ENCODE results near the gene ZRANB1.

The ZRANB1 gene

DNA sequence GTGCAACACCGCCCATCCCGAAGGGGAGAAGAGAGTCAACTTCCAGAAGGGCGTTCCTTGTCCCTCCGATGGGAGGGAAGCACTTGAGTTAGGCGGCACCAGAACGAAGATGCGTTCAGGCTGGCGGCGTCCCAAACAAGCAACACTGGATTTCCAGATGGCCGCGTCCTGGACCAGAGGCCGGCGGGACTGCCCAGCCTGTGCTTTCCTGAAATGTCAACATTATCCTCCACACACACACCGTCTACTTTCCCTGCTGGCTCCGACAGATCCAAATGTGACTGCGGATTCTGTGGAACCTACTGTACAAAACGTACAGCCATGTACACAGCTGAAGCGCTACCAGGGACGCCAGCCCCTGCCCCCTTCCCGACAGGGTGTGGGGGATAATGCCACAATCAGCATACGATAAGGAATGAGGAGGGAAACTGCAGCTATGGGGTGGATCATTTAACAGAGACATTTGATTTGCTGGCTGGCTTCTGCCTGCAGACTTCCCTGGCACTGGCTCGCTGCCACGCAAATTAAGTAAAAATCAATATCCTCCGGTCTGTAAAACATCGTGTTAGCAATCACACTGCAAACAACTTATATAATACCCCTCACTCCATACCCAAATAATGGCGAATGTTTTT is 82.1 kb downstream of the ZRANB1 start:
- DNase-seq: no peak

GRCh38 chr10:125024497-125025234 is 82.7 kb downstream of the ZRANB1 start:
- DNase-seq: no peak

DNA sequence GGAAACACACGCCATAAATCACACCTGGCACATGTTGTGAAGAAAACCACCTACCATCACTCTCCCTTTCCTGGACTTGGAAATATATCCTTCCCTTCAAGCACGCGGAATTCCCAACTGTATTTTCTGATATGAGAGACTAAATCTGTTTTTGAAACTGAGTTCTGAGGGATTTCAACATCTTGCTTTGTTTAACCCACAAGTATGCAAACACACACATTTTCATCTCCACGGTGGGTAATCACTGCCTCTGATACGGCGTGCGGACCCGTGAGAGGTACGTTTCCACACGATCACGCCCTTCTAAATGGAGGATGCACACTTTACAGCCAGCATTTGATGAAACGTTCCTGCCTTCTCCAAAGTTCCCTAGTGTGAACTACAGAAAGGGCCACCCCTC is 83.4 kb downstream of the ZRANB1 start:
- DNase-seq: no peak

DNA sequence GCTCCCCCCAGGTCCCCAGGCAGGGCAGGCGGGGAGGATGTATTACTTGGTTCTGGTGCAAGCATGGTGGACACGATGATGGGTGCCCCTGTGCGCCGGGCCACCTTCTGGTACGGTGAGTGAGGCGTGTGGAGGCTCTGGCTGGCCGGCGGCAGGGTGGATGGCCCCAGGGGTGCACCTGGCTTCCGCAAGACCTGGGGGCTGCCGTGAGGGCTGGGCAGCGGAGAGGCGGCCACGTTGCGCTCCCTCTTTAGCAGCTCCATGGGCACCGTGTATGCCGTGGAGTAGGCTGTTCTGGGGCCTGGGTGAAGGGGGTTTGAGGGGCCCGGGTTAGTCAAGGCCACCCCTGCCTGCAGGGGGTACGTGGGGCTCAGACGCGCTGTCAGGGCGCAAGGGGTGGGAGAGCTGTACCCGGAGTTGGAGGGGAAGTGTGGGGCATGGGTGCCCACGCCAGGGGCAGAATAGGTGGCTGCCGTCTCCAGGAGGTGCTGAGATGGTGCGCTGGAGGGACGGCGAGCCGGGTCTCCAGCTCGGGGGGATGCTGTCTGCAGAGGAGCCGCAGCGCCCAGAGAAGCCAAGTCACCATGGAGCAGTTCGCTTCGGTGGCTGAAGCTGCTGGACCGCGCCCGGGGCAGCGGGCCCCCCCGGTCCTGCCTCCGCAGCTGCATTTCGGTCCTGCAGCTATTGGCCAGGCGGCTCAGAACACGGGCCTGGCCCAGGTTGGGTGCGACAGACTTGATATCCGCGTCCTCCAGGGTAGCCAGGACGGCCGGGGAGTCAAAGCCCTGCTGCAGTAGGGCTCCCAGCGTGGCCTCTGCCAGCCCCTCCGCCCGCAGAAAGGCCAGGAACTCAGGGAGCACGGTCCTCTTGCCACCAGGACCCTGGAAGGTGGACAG is 84.4 kb downstream of the ZRANB1 start:
- DNase-seq: no peak

DNA sequence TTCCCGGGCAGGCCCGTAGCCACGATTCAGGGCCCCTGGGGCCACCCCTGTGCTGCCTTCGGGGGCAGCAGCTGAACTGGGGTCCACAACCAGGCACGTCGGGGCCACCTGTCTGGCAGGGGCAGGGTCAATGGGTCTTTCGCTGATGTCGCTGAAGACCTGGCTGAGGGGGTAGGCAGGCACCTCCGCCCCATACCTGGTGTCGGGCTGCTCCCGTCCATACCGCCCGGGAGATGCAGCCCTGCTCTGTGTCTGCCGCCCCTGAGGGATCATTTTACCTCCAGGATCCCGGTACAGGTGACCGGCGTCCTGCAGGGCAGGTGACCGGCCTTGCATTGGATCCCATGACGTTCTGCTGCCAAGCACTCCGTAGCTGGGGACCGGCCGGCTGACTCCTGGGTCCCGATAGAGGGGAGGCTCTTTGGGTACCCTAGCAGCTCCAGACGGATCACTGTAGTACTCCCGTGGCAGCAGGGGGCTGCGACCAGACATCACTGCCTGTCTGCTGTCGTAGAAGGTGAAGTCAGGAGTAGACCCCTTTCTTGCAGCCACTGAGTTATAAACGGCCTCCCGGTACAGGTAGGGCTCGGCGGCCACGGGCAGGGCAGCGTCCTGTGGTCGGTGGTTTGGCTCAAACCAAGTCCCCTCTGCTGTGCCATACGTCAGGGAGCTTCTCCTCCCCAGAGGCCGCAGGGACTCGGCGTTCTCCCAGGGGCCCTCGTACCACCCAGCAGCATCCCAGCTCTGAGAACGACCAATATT is 85.2 kb downstream of the ZRANB1 start:
- DNase-seq: no peak

GRCh38 chr10:125027871-125028869 is 86.2 kb downstream of the ZRANB1 start:
- DNase-seq: no peak

GRCh38 chr10:125029584-125030242 is 87.8 kb downstream of the ZRANB1 start:
- no peak for DNase-seq

GRCh38 chr10:125030567-125031197 is 88.8 kb downstream of the ZRANB1 start:
- peak; percentile 12 for DNase-seq

DNA sequence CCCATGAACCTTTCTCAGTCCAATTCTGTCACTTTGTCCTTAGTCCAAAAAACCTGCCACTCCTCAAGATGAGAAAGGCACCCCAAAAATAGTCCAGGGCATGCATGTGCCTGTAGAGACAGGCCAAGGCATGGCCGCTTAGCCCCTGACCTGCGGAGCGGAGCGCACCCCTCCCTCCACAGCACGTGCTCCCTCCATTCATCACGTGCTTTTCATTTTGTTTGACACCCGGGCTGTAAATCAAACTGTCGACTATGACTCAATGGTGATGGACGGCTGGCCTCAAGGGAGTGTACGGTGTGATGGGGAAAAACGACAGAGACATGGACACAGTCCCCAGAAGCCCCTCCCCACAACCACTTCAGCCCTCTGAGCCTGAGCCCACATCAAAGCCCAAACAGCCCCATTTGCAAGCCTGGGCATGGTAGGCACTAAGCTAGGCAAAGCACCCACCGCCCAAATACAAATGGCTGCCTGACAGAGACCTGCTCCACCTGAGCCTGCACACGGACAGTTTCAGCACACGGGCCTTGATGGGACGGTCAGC is 90.6 kb downstream of the ZRANB1 start:
- DNase-seq: no peak

DNA sequence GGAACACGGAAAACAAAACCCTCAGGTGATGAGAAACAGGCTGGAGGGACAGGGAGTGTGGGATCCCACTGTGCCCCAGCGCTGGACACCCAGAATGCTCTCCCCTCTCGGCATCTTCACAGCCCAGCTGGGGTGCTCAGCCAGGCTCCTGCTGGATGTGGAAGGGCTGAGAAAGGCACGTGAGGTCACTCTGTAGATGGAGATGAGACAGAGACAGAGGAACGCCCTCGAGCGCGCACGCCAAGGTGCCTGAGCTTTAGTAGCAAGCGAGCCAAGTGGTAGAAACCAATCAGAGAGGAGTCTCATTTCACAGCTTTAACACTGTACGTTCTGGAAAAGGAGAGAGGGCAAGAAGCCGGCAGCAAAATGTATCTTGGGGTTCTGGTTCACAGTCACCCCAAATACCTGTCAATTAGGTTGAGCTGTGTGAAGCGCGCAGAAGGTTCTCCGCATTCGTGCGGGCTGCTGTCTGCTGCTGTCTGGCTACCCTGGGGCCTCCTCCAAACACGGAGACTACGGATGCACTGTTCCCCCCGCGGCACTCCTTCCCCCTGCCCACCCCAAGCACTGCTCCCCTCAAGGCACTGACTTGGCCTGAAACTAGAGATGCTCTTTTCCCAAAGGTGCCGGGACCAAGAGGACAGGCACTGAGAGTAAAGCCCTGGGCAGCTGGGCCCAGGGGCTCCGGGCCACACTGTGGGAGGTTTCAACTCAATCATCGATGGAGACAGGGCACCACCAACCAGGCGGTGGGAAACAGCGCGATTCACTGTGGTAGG is 91.4 kb downstream of the ZRANB1 start:
- DNase-seq: no peak

- no peak for DNase-seq
Observed at GRCh38 chr10:125034675-125035074, 92.8 kb downstream of the ZRANB1 start.

GRCh38 chr10:125035136-125035535 is 93.2 kb downstream of the ZRANB1 start:
- DNase-seq: no peak

DNA sequence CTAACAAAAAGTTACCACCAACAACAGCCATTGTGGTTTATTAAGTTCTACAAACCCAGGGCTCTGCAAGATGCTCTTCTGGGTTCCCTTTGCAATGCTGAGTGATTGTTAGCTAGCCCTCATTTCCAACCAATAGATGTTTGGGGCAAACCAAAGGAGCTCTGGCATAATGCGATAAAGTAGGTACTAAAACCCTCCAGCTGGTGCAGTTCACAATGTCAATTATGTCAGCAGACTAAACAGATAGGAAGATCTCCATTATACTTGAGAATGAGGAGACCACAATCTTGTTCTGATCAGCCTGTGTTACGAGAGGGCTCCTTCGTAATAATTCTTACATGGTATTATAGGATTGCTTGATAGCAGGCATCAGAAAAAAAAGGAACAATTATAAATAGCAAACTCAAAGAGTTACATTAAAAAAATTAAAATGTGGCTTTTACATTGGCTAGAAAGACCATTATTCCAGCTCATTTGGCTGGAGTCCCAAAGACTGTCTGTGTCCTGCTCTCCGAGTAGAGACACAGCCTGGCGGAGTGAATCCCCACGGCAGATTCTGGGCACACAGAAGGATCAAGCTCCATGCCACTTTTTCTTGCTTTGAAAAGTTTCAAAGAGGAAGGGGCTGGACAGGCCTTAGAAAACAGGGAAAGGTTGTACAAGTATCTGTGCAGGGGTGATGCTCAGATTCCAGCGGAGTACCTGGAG is 93.8 kb downstream of the ZRANB1 start:
- no peak for DNase-seq

GRCh38 chr10:125037145-125037877 is 95.4 kb downstream of the ZRANB1 start:
- DNase-seq: no peak
